Right ventricle myocardium inferior (tissue), 1 donor: Measurements from ENCODE around the gene CRIP2. TPM values are rescaled to one million over a fixed set of nuclear protein-coding genes. Genes with fewer than 3 reads are reported as not detected.

Source experiments
- ATAC-seq: fragments of 200-7000 bp; cut with Tn5 transposase; one replicate; pipeline ENCODE4 v1.9.1; 2020; ENCODE audit warnings: mild to moderate bottlenecking, moderate library complexity
- DNase-seq: peaks from one replicate; pipeline ENCODE4 v3.0.0; 2021; ENCODE audit errors: missing footprints
- intact Hi-C: fragments of 100-400 bp; cut with DNase I; formaldehyde crosslinking; loops from one replicate; pipeline ENCODE4 v1.11.0; 2022
- total RNA-seq: library from RNA; stranded (reverse); fragmentation: NEBNext Ultra II Directional; extraction: Animal tissue kit (Norgen Biotek cat#: 25700); gene quantifications from one replicate; pipeline ENCODE4 v1.2.1, GENCODE V29; 2021
- donor health status: DM: no; HTN: yes; CAD: no; lungs with severe emphysema.

Gene CRIP2
- total RNA-seq, 1 donor from 2014 or later = 1,081 TPM

DNA sequence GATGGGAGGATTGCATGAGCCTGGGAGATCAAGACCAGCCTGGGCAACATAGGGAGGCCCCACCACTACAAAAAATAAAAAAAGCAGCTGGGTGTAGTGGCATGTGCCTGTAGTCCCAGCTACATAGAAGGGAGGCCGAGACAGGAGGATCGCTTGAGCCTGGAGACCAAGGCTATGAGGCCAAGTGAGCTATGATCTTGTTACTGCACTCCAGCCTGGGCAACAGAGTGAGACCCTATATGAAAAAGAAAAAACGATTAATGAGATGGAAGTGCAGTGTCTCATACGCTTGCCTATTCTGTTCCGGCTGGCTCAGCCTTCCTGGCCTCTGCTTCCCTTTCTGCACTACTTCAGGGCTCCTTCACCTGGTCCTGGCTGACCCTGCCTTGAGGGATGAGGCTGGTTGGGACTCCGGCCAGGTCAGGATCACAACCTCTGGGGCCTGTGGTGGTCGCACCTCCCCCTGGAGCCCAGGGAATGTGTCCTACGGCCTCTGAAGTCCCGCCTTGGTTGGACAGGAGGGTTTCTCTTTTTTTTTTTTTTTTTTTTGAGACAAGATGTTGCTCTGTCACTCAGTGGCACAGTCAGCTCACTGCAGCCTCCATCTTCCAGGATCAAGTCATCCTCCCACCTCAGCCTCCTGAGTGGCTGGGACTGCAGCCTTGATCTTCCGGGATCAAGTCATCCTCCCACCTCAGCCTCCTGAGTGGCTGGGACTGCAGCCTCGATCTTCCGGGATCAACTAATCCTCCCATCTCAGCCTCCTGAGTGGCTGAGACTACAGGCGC is 27.1 kb downstream of the CRIP2 start:
- DNase-seq = peak; percentile 63
- no peak for ATAC-seq
- intact Hi-C loops = no loop called here

DNA sequence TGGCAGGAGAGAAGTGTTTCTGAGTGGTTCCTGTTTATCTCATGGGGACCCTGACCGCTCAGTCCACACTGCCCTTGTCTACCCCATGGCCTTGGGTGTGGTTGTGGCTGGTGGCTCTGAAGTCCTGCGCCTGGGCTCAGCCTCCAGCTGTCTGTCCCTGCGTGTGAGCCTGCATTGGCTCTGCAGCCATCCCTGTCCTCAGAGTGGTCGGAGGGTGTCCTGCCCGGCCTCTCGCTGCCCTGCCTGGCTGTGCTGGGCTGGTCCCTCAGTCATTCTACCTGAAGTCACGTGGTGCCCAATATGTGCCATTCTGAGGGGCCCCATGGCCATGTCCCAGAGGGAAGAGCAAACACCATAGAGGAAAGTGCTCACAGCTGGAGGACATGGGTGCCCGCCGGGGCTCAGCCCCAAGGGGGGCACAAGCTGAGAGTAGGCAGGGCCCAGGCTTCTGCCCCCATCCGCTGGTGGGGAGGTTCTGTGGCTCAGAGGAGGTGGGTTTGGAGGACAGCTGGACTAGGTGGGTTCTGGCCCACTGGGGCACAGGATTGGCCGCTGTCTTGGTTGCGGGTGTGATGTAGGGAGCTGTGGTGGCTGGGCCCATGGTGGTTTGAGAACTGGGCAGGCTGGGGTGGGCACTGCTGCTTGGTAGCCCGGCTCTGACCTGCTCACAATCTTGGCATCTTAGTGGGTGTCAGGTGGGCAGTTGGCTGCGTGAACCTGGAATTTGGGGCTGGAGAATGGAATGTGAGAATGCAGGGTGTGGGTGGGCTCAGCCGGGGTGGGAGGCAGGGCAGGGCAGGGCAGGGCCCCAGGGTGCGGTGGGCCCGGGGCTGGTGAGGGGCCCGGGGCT is 28.1 kb downstream of the CRIP2 start:
- peak; percentile 69 for DNase-seq
- ATAC-seq = no peak
- intact Hi-C loops = no loop called here

DNA sequence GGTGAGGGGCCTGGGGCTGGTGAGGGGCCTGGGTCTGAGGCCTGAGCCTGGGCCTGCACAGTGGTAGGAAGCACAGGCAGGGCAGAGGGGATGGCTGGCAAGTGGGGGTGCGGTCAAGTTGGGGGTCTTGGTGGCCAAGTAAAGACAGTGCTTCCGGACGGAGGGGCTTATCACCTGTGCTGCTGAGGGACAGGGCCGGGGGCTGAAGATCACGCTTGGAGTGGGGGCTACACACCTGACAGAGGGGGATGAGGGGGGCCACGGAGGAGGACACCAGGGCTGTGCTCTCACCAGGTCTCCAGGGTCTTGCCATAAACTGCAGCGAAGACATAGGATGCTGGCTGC is 28.6 kb downstream of the CRIP2 start:
- ATAC-seq (no peak), DNase-seq (peak; percentile 17)
- intact Hi-C loops = no loop called here

DNA sequence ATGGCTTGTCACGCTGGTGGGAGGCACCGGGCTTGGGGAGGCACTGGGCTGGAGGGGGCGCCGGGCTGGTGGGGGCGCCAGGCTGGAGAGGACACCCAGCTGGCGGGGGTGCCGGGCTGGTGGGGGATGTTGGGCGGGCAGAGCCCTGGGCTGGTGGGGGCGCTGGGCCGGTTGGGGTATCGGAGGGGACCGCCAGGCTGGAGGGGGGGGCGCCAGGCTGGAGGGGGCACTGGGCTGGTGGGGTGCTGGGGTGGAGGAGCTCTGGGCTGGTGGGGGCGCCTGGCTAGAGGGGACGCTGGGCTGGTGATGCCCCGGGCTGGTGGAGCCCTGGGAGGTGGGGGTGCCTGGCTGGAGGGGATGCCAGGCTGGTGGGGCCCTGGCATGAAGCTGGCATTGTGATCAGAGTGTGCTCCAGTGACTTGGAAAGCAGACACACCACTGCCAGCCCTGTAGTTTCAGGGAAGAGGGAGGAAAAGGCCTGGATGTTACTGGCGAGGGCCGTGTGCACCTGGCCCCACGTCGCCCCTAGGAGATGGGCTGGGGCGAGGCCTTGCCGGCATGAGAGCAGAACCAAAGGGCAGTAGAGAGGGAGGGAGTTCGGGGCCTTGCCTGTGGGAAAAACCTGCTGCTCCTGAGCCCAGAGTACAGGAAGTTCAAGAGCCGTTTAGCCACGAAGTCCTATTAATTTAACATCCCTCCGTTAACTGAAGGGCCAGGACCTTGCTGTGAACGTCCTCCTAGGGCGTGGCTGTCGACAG is 29.5 kb downstream of the CRIP2 start:
- ATAC-seq = no peak
- intact Hi-C loops = no loop called here
- peak; percentile 54 for DNase-seq

DNA sequence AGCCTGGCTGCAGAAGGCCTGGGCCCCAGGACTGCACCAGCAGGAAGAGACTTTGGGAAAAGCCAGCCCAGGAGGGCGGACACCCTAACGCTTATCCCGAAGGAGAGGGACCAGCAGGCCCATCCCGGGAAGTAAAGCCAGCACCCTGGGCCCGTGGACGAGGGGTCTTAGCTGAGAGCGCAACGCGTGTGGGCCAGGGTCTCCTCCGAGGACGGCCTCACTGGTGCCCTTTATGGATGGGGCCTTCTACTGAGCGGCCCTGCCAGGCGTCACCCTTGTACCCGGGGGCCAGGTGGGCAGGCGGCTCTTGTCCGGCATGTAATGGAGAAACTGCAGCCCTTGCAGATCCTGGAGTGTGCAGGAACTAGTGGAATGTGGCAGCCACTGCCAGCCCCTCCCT is 30.5 kb downstream of the CRIP2 start:
- ATAC-seq (no peak), DNase-seq (peak; percentile 15)
- intact Hi-C loops = no loop called here

DNA sequence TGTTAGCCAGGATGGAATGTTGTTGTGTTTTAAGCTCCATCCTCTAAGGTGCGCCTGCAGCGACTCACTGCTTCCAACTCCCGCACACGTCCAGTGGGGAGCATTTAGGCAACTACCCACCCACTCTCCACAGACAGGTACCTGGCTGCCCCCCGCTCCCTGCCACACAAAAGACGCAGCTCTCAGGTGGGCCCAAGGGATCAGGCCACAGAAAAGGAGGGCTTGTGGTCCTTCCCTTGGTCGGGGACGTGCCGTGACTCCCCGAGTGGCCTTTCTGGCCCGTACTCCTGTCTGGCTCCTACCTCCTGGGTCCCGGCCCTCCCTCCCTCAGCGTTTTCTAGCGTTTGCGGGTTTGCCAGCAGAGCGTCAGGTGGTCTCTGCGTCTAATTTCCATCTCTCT is 32.6 kb downstream of the CRIP2 start:
- intact Hi-C loops = no loop called here
- DNase-seq (peak; percentile 15), ATAC-seq (no peak)

DNA sequence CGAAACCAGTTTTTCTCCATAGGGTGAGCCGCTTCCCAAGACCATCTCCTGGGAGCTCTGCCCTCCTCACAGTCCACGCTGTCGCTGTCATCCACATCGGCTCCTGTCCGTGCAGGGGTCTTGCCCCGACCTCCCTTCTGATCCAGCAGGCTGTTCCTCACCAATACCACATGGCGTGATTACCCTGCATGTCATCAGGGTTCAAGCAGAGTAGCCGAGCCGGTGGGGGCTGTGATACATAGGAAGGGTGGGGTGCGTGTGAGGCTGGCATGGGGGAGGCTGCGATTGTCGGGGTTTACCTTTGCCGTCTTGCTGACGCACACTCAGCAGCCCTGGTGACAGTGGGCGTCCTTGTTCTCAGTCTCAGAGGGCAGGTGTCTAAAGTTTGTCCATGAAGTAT is 33.4 kb downstream of the CRIP2 start:
- DNase-seq (peak; percentile 47), ATAC-seq (no peak)

DNA sequence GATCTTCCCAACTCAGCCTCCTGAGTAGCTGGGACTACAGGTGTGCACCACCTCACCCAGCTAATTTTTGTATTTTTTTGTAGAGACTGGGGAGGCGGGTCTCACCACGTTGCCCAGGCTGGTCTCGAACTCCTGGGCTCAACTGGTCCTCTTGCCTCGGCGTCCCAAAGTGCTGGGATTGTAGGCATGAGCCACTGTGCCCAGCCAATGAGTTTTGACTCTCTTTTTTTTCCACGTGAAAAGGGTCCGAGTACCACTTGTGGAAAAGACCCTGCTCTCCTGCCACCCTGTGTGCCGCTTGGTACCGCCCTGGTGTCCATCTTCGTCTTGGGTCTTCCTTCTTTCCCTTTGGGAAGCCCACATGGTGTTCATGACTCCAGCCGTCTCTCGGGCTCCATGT is 34.0 kb downstream of the CRIP2 start:
- DNase-seq = peak; percentile 53
- intact Hi-C loops = no loop called here

More for the DNA sequence above, 33.4 kb downstream of the CRIP2 start:
- intact Hi-C loops = no loop called here

DNA sequence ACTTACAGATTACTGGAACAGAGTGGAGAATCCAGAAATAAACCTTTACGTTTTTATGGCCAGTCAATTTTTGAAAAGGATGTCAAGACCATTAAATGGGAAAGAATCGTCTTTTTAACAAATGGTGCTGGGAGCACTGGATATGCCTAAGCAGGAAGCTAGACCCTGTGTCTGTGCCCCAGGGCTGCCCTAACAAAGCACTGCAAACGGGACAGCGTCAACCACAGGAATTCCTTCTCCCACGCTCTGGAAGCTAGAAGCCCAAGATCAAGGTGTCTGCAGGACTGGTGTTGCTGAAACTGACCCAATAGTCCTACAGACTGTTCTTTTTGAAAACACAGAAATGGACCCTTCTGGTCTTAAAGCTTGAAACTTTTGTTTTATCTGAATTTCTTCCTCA is 42.5 kb downstream of the CRIP2 start:
- intact Hi-C loops = no loop called here
- DNase-seq = no peak
- ATAC-seq = no peak

More for the DNA sequence above, 34.0 kb downstream of the CRIP2 start:
- no peak for ATAC-seq

DNA sequence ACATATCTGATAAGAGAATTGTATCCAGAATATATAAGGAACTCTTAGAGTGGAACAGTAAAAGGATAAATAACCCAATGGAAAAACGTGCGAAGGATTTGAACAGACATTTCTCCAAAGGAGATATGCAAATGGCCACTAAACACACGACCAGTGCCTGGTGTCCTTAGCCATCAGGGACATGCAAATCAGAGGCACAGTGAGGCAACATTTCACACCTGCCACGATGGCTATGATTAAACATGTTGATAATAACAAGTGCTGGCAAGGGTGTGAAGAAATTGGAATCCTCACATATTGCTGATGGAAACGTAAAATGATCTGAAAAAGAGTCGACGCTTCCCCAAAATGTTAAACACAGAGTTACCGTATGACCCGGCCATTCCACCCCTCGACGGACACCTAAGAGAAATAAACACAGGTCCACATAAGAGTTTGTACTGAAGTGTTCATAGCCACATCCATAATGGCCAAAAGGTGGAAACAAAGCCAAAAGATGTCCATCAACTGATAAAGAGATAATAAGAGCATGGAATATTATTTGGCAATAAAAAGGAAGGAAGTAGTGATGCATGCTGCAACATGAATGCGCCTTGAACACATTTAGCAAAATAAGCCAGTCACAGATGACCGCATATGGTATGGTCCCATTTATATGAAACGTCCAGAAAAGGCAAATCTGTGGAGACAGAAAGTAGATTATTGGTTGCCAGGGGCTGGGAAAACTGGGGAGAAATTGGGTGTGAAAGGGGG is 45.5 kb downstream of the CRIP2 start:
- ATAC-seq = no peak
- intact Hi-C loops = no loop called here
- no peak for DNase-seq

DNA sequence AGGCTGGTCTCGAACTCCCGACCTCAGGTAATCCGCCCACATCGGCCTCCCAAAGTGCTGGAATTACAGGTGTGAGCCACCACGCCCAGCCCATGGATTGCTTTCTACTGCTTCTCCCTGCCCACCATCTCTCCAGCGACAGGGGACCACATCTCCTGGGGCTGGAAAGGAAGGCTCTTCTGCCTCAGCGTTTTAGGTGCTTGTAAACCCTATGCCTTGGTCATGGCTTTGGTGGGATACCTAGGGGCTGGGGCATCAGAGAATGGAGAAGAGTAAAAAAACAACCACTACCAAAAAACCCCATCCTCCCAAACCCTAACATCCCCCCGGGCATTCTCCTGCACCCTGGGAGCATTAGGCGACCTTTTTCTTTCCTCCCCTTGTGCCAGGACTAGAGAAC is 50.7 kb downstream of the CRIP2 start:
- ATAC-seq = no peak
- intact Hi-C loops = no loop called here
- DNase-seq = peak; percentile 11

DNA sequence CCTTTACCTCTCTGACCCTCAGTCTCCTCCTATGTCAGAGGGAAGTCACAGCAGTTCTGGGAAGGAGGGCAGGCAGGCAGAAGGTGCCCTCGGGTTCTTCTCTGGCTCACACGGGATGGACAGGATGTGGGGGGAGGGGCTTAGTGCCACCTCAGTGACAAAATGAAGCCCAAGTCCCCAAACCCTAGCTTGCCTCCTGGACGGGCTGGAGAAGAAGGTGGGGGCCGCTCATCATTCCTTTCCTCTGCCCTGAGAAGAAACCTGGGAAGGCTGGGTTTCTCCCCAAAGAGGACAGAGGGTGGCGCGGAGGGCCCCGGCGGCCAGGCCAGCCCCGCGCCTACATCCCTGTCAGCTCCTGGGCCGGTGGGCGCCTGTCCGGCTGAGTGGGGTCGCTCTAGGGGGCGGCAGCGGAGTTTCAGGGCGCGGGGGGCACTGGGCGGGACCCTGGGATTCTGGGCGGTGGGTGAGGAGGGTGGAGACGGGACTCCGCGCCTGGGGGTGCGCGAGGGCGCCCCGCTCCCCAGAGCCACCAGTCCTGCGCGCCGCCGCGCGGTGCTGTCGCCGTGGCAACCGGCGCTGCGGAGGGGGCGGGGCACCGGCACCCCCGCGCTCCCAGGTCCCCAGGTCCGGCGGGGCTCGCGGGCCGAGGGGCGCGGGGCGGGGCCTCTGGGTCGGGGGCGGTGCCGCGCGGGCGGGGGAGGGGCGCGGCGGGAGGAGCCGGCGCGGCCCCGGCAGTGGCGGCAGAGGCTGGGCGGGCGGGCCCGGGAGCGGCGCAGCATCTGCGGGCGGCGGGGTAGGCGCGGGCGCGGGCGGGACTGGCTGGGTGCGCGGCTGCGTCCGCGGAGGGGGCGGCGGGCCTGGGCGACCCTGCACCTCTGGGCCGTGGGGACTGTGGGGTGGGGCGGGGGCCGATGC is 51.5 kb downstream of the CRIP2 start, which contains the start of gene TMEM121:
Gene TMEM121, plus strand, starts transcription at position 723 of the 915 bp plus-strand sequence. CDS start 2,252 bp downstream, outside the sequence.
- intact Hi-C loops = loop anchor here (2.0 kb wide), 1 partner anchor 31 kb away; no protein-coding TSS in a partner anchor
- DNase-seq (peak; percentile 64), ATAC-seq (peak; percentile 7)

DNA sequence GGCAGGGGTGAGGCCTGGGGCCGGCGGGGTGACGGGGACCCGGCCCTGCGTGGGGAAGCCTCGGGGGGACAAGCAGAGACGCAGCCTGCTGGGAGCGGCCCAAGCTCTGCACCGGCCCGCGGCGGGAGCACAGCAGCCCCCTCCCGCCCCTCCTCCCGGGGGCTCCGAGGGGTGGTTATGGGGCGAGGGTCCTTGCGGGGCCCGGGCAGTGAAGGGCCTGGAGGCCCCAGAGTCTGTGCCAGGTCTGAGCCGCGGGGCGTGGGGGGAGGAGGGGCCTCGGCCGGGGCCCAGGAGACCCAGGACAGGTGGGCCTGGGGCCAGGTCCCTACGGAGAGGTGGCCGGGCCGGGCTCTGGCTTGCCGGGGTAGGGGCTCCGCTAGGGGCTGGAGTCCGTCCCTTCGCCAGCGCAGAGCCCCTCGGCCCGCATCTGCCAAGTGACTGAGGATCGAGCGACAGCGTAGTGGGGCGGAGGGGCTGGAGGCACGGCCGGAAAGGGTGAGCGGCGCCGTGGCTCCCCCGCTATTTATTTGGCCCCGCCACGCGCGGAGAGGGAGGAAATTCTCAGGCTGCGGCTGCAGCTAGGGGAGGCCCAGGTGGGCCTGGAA is 52.3 kb downstream of the CRIP2 start:
- DNase-seq = no peak
- intact Hi-C loops = loop anchor here (2.0 kb wide), 1 partner anchor 32 kb away; no protein-coding TSS in a partner anchor
- ATAC-seq = no peak

DNA sequence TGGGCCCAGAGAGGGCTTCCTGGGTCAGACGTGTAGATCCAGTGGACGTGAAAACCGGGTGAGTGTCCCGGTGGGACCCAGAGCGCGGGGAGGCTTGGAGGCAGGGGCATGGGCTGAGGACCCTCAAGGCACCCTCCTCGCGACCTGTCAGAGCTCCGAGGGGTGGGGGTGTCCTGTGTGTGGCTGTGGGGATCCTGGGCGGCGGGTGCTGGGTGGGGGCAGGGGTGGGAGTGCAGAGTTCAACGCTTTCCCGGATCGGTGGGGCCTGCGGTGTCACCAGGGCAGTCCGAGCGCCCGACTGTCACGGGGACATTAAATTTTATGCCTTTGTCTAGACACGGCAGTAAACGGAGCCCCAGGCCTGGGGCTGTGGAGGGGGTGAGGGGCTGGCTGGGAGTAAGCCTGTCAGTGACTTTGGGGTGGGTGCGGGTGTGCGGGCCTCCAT is 52.8 kb downstream of the CRIP2 start:
- DNase-seq (peak; percentile 55), ATAC-seq (no peak)
- intact Hi-C loops = loop anchor here (2.0 kb wide), 1 partner anchor 33 kb away; no protein-coding TSS in a partner anchor

DNA sequence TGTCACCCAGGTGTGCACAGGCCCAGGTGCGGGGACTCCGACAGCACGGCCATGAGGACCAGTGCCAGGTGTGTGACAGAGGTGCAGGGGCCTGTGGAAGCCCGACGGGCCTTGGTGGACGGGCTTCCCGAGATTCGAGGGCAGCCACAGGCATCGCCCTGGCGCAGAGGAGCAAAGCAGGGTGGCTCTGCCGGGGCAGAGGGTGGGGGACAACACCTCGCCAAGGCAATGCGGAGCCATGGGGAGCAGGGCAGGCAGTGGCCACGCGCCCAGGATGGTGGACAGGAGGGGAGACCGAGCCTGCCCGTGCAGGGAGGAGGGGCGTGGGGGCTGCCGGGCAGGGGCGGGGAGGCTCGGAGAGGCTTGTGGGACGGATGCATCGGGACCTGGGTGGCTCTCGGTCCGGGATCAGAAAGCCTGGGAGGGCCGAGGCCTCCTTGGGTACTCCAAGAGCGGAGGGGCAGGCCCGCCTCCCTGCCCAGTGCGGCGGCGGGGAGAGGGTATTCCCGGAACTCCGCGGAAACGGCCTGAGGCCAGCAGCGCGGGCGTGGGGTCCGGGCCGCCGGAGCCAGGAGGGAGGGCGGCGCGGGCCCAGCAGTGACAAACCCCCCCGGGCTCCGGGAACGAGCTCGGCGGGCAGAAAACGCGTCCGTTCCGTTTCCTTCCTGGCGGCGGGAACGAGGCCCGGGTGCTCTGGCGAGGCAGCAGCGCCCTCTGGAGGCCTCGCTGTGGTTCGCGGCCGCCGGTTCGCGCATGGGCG is 53.4 kb downstream of the CRIP2 start:
- peak; percentile 81 for ATAC-seq
- intact Hi-C loops = loop anchor here (1.0 to 2.0 kb wide), 3 partner anchors 33 to 323 kb away; no protein-coding TSS in a partner anchor

More for the DNA sequence above, 53.4 kb downstream of the CRIP2 start:
- peak; percentile 89 for DNase-seq
